Hepatocyte (in vitro differentiated cells): ENCODE measurements around the gene FAM110A.

Source experiments
- CTCF ChIP-seq: fragments of 200-600 bp; sonication (generic); IDR thresholded peaks from 2 replicates; pipeline ENCODE4 v1.5.1; 2016; ENCODE audit warnings: antibody characterized with exemption, mild to moderate bottlenecking; ENCODE audit not compliant: poor library complexity
- EZH2 ChIP-seq: fragments of 200-600 bp; sonication (generic); IDR thresholded peaks from 2 replicates; pipeline ENCODE4 v1.6.1; 2016; ENCODE audit warnings: antibody characterized with exemption, mild to moderate bottlenecking, borderline replicate concordance
- EZH2phosphoT487 ChIP-seq: fragments of 200-600 bp; sonication (generic); IDR thresholded peaks from one replicate; pipeline ENCODE4 v1.6.1; 2018; ENCODE audit warnings: antibody characterized with exemption, mild to moderate bottlenecking, low read depth, moderate library complexity; ENCODE audit not compliant: unreplicated experiment, severe bottlenecking

- TF ChIP-seq EZH2, result no peak
- TF ChIP-seq CTCF, result no peak
- no peak for TF ChIP-seq EZH2phosphoT487
Measured at GRCh38 chr20:828987-829386, 4.5 kb upstream of the FAM110A start.
